Endodermal cell (in vitro differentiated cells): ENCODE data around the gene MYLK4. TPM values are rescaled to one million over a fixed set of nuclear protein-coding genes. Genes with fewer than 3 reads are reported as not detected.
A peak's percentile ranks its signal among the peaks of the same experiment; 100 is the strongest.

Source experiments
- DNase-seq: peaks from one replicate; pipeline ENCODE4 v3.0.0-alpha.2; 2017
- H3K27ac ChIP-seq: 2 replicates; pipeline ENCODE4 v1.5.1; 2013; ENCODE audit warnings: mild to moderate bottlenecking, low read depth, low read length, moderate library complexity
- H3K27me3 ChIP-seq: 2 replicates; pipeline ENCODE4 v1.6.1; 2013; ENCODE audit warnings: mild to moderate bottlenecking, low read length, moderate library complexity; ENCODE audit not compliant: insufficient read depth, control insufficient read depth, poor library complexity, severe bottlenecking
- H3K36me3 ChIP-seq: 2 replicates; pipeline ENCODE4 v1.7.0; 2013; ENCODE audit warnings: mild to moderate bottlenecking, low read length, moderate library complexity; ENCODE audit not compliant: control insufficient read depth, insufficient read depth
- H3K4me1 ChIP-seq: one replicate; pipeline ENCODE4 v1.7.0; 2013; ENCODE audit warnings: low read length; ENCODE audit not compliant: control insufficient read depth, insufficient read depth
- H3K4me3 ChIP-seq: 2 replicates; pipeline ENCODE4 v1.5.1; 2013; ENCODE audit warnings: mild to moderate bottlenecking, low read length, moderate library complexity
- H3K9ac ChIP-seq: 2 replicates; pipeline ENCODE4 v1.6.1; 2013; ENCODE audit warnings: mild to moderate bottlenecking, low read length, moderate library complexity; ENCODE audit not compliant: poor library complexity, severe bottlenecking; ENCODE audit errors: extremely low read depth
- H3K9me3 ChIP-seq: 2 replicates; pipeline ENCODE4 v1.6.1; 2013; ENCODE audit warnings: mild to moderate bottlenecking, low read length, moderate library complexity; ENCODE audit not compliant: control insufficient read depth
- H3K27ac Mint-ChIP-seq: 2 replicates; pipeline ENCODE4 v1.8.0; 2020; ENCODE audit warnings: mixed read lengths
- H3K27me3 Mint-ChIP-seq: 2 replicates; pipeline ENCODE4 v1.8.0; 2021; ENCODE audit warnings: mild to moderate bottlenecking, mixed read lengths; ENCODE audit not compliant: insufficient read depth
- H3K36me3 Mint-ChIP-seq: 2 replicates; pipeline ENCODE4 v1.8.0; 2020; ENCODE audit warnings: low read depth, mixed read lengths
- H3K4me1 Mint-ChIP-seq: 2 replicates; pipeline ENCODE4 v1.8.0; 2020; ENCODE audit warnings: mixed read lengths
- H3K4me3 Mint-ChIP-seq: 2 replicates; pipeline ENCODE4 v1.8.0; 2020; ENCODE audit warnings: mild to moderate bottlenecking, moderate library complexity, mixed read lengths
- H3K9me3 Mint-ChIP-seq: 2 replicates; pipeline ENCODE4 v1.8.0; 2020; ENCODE audit warnings: mild to moderate bottlenecking, mixed read lengths
- CTCF ChIP-seq: fragments of 200-600 bp; sonication (generic); conservative IDR thresholded peaks from 2 replicates; pipeline ENCODE4 v1.5.0; 2021; ENCODE audit warnings: antibody characterized with exemption, mild to moderate bottlenecking
- WGBS, 2 experiments: methylation state at CpG; one replicate each; pipeline versions ENCODE4 v1.1.5 to v1.1.7; 2013; ENCODE audit warnings: missing lambda C conversion rate in 2 of 2, mixed read lengths in 1 of 2; ENCODE audit not compliant: insufficient coverage in 1 of 2, insufficient read length in 1 of 2; 5-methylcytosine and 5-hydroxymethylcytosine counted together
- total RNA-seq, 2 donors: library from RNA; stranded (reverse); fragmentation: NEBNext Ultra II Directional in 1 of 2; extraction: Animal tissue kit (Norgen Biotek cat#: 25700) in 1 of 2; gene quantifications; 2 replicates in 1 of 2; 3 replicates in 1 of 2; pipeline ENCODE4 v1.2.1, GENCODE V29; 2021

MYLK4 gene
- total RNA-seq, 2 donors from 2014 or later: 0.18 to 0.20 TPM

- no peak overlapping the region for H3K4me3 Mint-ChIP-seq
- no peak for DNase-seq
- H3K27me3 Mint-ChIP-seq: peaks cover 16% of the 10 kb centered on the region
- H3K9ac ChIP-seq: no peak overlapping the region
- peaks cover 11% of the 10 kb centered on the region for H3K4me1 Mint-ChIP-seq
- H3K36me3 Mint-ChIP-seq: no peaks in the 10 kb centered on the region
- 91 to 92% methylated on average over 4 to 9 of the region's 9 CpGs for WGBS, 2 experiments
- H3K9me3 ChIP-seq: no peaks in the 10 kb centered on the region
- H3K4me3 ChIP-seq: no peak overlapping the region
- TF ChIP-seq CTCF: peak; percentile 61
- no peak overlapping the region for H3K27ac ChIP-seq
- H3K36me3 ChIP-seq: no peaks in the 10 kb centered on the region
- H3K27ac Mint-ChIP-seq: no peak overlapping the region
- no peaks in the 10 kb centered on the region for H3K9me3 Mint-ChIP-seq
- H3K4me1 ChIP-seq: peaks cover 8% of the 10 kb centered on the region
- H3K27me3 ChIP-seq: no peaks in the 10 kb centered on the region
Measured at GRCh38 chr6:2744209-2744771, 6.4 kb downstream of the MYLK4 start.

- no peak overlapping the region for H3K27ac ChIP-seq
Measured at GRCh38 chr6:2743280-2744208, 7.2 kb downstream of the MYLK4 start.

GRCh38 chr6:2741756-2742155 is 9.0 kb downstream of the MYLK4 start:
- no peak for DNase-seq
- no peaks in the 10 kb centered on the region for H3K9me3 Mint-ChIP-seq
- H3K9me3 ChIP-seq: no peaks in the 10 kb centered on the region
- H3K4me3 Mint-ChIP-seq: no peak overlapping the region
- 98% methylated on average over 2 of the region's 2 CpGs; no CpG with 5 or more reads in 1 of the 2 experiments for WGBS, 2 experiments
- no peaks in the 10 kb centered on the region for H3K27me3 Mint-ChIP-seq
- no peaks in the 10 kb centered on the region for H3K27me3 ChIP-seq
- no peak overlapping the region for H3K9ac ChIP-seq
- no peaks in the 10 kb centered on the region for H3K36me3 ChIP-seq
- H3K27ac ChIP-seq: no peak overlapping the region
- H3K4me1 Mint-ChIP-seq: peaks cover 18% of the 10 kb centered on the region
- no peak for TF ChIP-seq CTCF
- no peak overlapping the region for H3K4me3 ChIP-seq
- no peaks in the 10 kb centered on the region for H3K36me3 Mint-ChIP-seq
- peaks cover 8% of the 10 kb centered on the region for H3K4me1 ChIP-seq
- no peak overlapping the region for H3K27ac Mint-ChIP-seq

More at GRCh38 chr6:2743280-2744208, 7.2 kb downstream of the MYLK4 start:
- Histone ChIP-seq H3K27me3 (no peaks in the 10 kb centered on the region), H3K36me3 (no peaks in the 10 kb centered on the region), H3K4me1 (peaks cover 10% of the 10 kb centered on the region), H3K4me3 (no peak overlapping the region), H3K9ac (no peak overlapping the region), H3K9me3 (no peaks in the 10 kb centered on the region)
- no peak for DNase-seq
- peaks cover 9% of the 10 kb centered on the region for H3K27me3 Mint-ChIP-seq
- H3K4me3 Mint-ChIP-seq: no peak overlapping the region
- H3K4me1 Mint-ChIP-seq: peaks cover 13% of the 10 kb centered on the region
- H3K27ac Mint-ChIP-seq: no peak overlapping the region
- H3K9me3 Mint-ChIP-seq: no peaks in the 10 kb centered on the region
- TF ChIP-seq CTCF: no peak
- no peaks in the 10 kb centered on the region for H3K36me3 Mint-ChIP-seq
- 92 to 96% methylated on average over 14 to 16 of the region's 17 CpGs for WGBS, 2 experiments
